Retinal pigment epithelial cell (primary cell): ENCODE results near the gene UVRAG.
"Not testable (repeated sequence)": the region's sequence is repeated elsewhere in the genome, so short reads cannot be mapped to it uniquely, and the experiment has no call there.

Source experiments
- DNase-seq: peaks from one replicate; pipeline ENCODE4 v3.0.0-alpha.2; 2010; ENCODE audit warnings: low read depth
- H3K4me3 ChIP-seq: 2 replicates; pipeline ENCODE4 v1.5.1; 2011; ENCODE audit warnings: mild to moderate bottlenecking, low read length, control low read depth, moderate library complexity
- TF ChIP-seq, protein P1 (sequence below): conservative IDR thresholded peaks from 2 replicates; pipeline ENCODE4 v1.5.1; 2011; ENCODE audit warnings: low read depth, low read length, control low read depth, inconsistent platforms

Gene UVRAG

DNA sequence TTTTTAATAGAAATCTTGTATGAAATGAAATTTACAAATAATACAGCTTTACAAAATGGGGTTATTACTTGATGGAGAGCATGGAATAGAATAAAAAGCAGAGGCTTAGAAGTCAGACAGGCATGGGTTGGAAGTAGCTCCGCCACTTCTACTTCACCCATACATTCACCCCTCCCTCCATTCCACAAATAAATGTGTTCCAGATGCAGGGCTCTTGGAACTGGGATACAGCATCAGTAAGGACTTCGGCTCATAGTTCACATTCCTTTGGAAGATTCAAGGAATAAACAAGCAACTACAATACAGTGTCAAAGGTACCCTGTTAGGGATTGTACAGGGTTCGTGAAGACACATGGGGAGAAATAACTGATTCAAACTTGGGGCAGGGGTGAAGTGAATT lies 234.5 kb downstream of the UVRAG start:
- H3K4me3 ChIP-seq: no peak overlapping the region
- TF ChIP-seq, protein P1, sequence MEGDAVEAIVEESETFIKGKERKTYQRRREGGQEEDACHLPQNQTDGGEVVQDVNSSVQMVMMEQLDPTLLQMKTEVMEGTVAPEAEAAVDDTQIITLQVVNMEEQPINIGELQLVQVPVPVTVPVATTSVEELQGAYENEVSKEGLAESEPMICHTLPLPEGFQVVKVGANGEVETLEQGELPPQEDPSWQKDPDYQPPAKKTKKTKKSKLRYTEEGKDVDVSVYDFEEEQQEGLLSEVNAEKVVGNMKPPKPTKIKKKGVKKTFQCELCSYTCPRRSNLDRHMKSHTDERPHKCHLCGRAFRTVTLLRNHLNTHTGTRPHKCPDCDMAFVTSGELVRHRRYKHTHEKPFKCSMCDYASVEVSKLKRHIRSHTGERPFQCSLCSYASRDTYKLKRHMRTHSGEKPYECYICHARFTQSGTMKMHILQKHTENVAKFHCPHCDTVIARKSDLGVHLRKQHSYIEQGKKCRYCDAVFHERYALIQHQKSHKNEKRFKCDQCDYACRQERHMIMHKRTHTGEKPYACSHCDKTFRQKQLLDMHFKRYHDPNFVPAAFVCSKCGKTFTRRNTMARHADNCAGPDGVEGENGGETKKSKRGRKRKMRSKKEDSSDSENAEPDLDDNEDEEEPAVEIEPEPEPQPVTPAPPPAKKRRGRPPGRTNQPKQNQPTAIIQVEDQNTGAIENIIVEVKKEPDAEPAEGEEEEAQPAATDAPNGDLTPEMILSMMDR: no peak
- DNase-seq: no peak

DNA sequence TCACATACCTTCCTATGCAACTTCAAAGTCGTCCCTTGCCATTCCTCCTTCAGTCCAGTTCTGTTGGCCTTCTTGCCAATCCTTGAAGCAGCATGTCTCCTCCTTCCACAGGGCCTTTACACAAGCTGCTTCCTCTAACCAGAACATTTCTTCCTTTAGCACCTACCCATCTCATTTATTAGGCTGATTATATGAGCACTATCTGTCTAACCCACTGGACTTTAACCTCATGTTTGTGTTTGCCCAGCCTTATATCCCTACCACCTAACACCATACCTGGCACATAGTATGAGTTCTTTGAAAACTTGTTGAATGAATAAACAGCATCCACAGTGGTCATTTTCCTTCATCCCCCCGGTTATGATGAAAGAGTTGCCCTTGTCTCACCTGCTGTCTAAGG lies 236.9 kb downstream of the UVRAG start:
- no peak for DNase-seq
- TF ChIP-seq, protein P1: no peak
- H3K4me3 ChIP-seq: no peak overlapping the region

DNA sequence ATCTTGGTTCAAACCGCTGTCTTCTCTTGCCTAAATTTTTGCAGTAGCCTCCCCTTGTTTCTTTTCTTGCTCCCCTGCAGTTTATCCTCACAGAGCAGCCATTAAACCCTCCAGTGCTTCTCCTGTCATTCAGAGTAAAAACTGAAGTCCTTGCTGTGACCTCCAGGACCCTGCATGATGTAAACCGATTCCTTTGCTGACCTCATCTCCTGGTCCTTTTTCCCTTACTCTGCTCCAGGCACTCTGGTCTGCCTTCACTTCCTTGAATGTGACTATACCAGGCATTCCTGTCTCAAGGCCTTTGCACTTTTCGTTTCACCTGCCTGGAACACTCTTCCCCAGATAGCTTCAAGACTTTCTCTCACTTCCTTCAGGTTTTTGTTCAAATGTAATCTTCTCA lies 239.3 kb downstream of the UVRAG start:
- DNase-seq: no peak
- TF ChIP-seq, protein P1: no peak
- no peak overlapping the region for H3K4me3 ChIP-seq

DNA sequence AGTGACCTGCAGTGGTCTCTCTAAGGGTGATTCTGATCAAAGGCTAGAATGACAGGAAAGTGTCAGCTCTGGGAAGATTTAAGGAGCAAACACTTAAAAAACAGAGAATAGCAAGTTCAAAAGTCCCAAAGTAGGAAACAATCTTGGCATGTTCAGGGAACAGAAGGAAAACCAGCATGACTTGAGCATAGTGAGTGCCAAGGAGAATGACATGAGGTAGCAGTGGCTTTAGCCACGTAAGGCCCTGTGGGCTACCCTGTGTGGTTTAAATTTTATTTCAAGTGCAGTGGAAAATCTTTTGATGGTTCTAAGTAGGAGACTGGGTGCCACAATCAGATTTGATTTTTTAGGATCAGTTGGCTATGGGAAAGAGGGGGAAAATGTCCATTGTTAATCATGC lies 241.9 kb downstream of the UVRAG start:
- TF ChIP-seq, protein P1: no peak
- no peak for DNase-seq
- H3K4me3 ChIP-seq: no peak overlapping the region

DNA sequence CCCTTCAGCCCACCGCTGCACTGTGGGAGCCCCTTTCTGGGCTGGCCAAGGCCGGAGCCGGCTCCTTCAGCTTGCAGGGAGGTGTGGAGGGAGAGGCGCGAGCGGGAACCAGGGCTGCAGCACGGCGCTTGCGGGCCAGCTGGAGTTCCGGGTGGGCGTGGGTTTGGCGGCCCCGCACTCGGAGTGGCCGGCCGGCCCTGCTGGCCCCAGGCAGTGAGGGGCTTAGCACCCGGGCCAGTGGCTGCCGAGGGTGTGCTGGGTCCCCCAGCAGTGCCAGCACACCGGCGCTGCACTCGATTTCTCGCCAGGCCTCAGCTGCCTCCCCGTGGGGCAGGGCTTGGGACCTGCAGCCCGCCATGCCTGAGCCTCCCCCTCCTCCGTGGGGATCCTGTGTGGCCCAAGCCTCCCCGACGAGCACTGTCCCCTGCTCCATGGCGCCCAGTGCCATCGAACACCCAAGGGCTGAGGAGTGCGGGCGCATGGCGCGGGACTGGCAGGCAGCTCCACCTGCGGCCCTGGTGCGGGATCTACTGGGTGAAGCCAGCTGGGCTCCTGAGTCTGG lies 245.5 kb downstream of the UVRAG start:
- DNase-seq, H3K4me3 ChIP-seq: not testable (repeated sequence)

DNA sequence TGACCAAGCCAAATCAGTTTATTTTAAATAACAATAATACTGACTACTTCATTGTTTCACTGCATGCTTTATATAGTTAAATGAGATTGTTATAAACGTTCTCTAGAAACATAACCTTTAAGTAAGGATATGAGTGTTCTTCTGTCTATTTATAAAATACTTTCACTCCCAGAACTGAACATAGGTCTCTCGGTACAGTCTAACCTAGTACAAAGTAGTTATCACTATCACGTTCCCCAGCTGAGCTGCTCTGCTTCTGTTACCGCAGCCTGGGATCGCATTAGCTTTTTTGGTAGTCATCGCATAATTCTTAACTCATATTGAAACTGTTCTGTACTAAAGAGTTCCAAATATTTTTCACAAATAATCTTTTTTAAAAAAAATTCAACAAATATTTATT lies 247.7 kb downstream of the UVRAG start:
- no peak overlapping the region for H3K4me3 ChIP-seq
- no peak for DNase-seq
- TF ChIP-seq, protein P1: no peak

DNA sequence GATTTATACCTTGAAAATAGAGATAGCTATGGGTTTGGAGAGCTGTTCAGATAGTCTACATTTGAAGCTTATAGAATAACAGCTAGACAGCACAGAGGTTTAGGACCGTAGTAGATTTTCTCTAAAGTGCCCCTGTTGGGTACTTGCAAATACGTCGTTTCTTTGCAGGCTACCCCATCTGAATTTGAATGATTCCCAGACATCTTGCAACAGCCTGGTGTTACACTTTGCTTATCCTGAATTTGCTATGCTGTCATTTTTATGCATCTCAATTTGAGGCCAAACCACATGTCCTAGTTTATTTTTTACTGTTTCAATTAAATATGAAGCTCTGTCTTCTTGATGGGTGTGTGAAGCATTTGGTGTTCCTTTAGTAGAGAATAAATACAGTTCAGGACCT lies 249.2 kb downstream of the UVRAG start:
- TF ChIP-seq, protein P1: no peak
- no peak overlapping the region for H3K4me3 ChIP-seq
- DNase-seq: no peak

DNA sequence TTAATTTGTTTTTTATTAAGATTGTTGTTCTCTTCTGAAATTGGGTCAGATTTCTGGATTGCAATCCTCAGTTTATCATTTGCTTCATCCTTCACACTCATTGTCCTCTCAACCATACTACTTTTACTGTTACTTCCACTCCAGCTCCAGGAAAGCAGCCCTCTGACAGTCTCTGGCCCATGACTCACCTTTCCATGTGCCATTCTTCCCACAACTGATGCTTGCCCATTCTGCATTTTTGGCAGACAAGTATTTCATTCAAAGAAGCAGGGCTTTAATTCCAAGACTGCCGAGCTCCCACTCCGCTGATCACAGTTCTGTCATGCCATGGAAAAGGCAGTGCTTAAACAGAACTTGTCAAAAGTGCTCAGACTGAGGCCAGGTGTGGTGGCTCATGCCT lies 252.1 kb downstream of the UVRAG start:
- no peak for DNase-seq
- TF ChIP-seq, protein P1: no peak
- no peak overlapping the region for H3K4me3 ChIP-seq
